ENCODE data around the gene CRYZL1. TPM values are rescaled to one million over a fixed set of nuclear protein-coding genes. Genes with fewer than 3 reads are reported as not detected.

Gene CRYZL1
- total and polyA plus RNA-seq, 2 donors (not counting 1 experiment from before 2014, with no cell fraction given) = 30.6 to 60.6 TPM

GRCh38 chr21:33541105-33541711, 100.3 kb downstream of the CRYZL1 start:
- Mint-ChIP-seq H3K4me1 (peaks cover 41% of the 10 kb centered on the region), H3K9me3 (ENCODE audit: insufficient read depth) (no peaks in the 10 kb centered on the region), H3K27me3 (no peaks in the 10 kb centered on the region), H3K27ac (peak overlapping the region; percentile 99), H3K4me3 (peak overlapping the region; percentile 97)
- ATAC-seq (ENCODE audit: low read depth) = no peak
- TF ChIP-seq CTCF (IDR thresholded peaks at IDR 0.05) (no peak), EZH2 (IDR thresholded peaks at IDR 0.05; ENCODE audit: borderline replicate concordance, insufficient read depth, low read depth, low read length, poor library complexity, severe bottlenecking) (no peak)
- Histone ChIP-seq H3K9me3 (ENCODE audit: control extremely low read depth in 1 of 3, control insufficient read depth in 2 of 3, insufficient read depth in 1 of 3, low read length in 2 of 3) (no peaks in the 10 kb centered on the region), H4K20me1 (ENCODE audit: control insufficient read depth, insufficient read depth, low read length, poor library complexity, severe bottlenecking) (peaks cover 29% of the 10 kb centered on the region), H3K79me2 (ENCODE audit: control insufficient read depth, insufficient read depth, low read length) (peaks cover 88% of the 10 kb centered on the region), H2AFZ (ENCODE audit: insufficient read depth, low read depth, low read length, poor library complexity, severe bottlenecking) (peak overlapping the region; percentile 78), H3K4me2 (replicated peaks; ENCODE audit: low read depth, low read length, poor library complexity, severe bottlenecking) (peak overlapping the region; percentile 82), H3K27ac (ENCODE audit: low read length in 2 of 2) (peak overlapping the region; percentile 96 to 99), H3K9ac (ENCODE audit: low read length) (peak overlapping the region; percentile 98), H3K36me3 (replicated peaks in 1 of 2; ENCODE audit: control extremely low read depth in 1 of 2, control insufficient read depth in 1 of 2, extremely low read depth in 1 of 2, insufficient read depth in 2 of 2, low read length in 1 of 2) (peaks cover 4 to 28% of the 10 kb centered on the region in 2 experiments), H3K4me1 (ENCODE audit: control insufficient read depth in 2 of 2, insufficient read depth in 2 of 2, low read length in 2 of 2) (peaks cover 17 to 31% of the 10 kb centered on the region in 2 donors), H3K4me3 (ENCODE audit: control extremely low read depth in 1 of 5, extremely low read depth in 1 of 5, insufficient read depth in 1 of 5, low read depth in 2 of 5, low read length in 4 of 5) (peak overlapping the region; percentile 69 to 99 (median 89)), H3K27me3 (replicated peaks in 1 of 4; ENCODE audit: control extremely low read depth in 1 of 4, control insufficient read depth in 3 of 4, insufficient read depth in 4 of 4, low read length in 3 of 4) (no peaks in the 10 kb centered on the region)
- POLR2A ChIA-PET = interaction anchor here (3.3 kb wide), 1 partner anchor 61 kb away, joined by 41 read pairs; the partner anchor contains the start of gene TMEM50B
- no peak for DNase-seq
- CTCF ChIA-PET = interaction anchor here (1.4 to 1.7 kb wide), 2 partner anchors 62 to 344 kb away, joined by 3 to 4 read pairs; partner anchors contain the start of gene TMEM50B
- WGBS (ENCODE audit: insufficient coverage) = 75% methylated on average over 17 of the region's 19 CpGs
- intact Hi-C loops (cut with micrococcal nuclease) = loop anchor here (5.0 kb wide), 4 partner anchors 214 to 1076 kb away; partner anchors contain the start of genes CFAP298 and RCAN1

- Mint-ChIP-seq H3K4me3 (peak overlapping the region; percentile 77), H3K4me1 (peaks cover 37% of the 10 kb centered on the region), H3K27ac (peak overlapping the region; percentile 79), H3K9me3 (ENCODE audit: insufficient read depth) (no peaks in the 10 kb centered on the region), H3K27me3 (no peaks in the 10 kb centered on the region)
- Histone ChIP-seq H3K27ac (ENCODE audit: low read length in 2 of 2) (peak overlapping the region; percentile 96 to 99), H3K9ac (ENCODE audit: low read length) (no peak overlapping the region), H3K4me1 (ENCODE audit: control insufficient read depth in 2 of 2, insufficient read depth in 2 of 2, low read length in 2 of 2) (peaks cover 17 to 26% of the 10 kb centered on the region in 2 donors), H3K9me3 (ENCODE audit: control extremely low read depth in 1 of 3, control insufficient read depth in 2 of 3, insufficient read depth in 1 of 3, low read length in 2 of 3) (no peaks in the 10 kb centered on the region), H3K79me2 (ENCODE audit: control insufficient read depth, insufficient read depth, low read length) (peaks cover 88% of the 10 kb centered on the region), H3K4me3 (ENCODE audit: control extremely low read depth in 1 of 5, extremely low read depth in 1 of 5, insufficient read depth in 1 of 5, low read depth in 2 of 5, low read length in 4 of 5) (no peak overlapping the region), H3K4me2 (replicated peaks; ENCODE audit: low read depth, low read length, poor library complexity, severe bottlenecking) (no peak overlapping the region), H3K27me3 (replicated peaks in 1 of 4; ENCODE audit: control extremely low read depth in 1 of 4, control insufficient read depth in 3 of 4, insufficient read depth in 4 of 4, low read length in 3 of 4) (no peaks in the 10 kb centered on the region), H2AFZ (ENCODE audit: insufficient read depth, low read depth, low read length, poor library complexity, severe bottlenecking) (no peak overlapping the region), H3K36me3 (replicated peaks in 1 of 2; ENCODE audit: control extremely low read depth in 1 of 2, control insufficient read depth in 1 of 2, extremely low read depth in 1 of 2, insufficient read depth in 2 of 2, low read length in 1 of 2) (peaks cover 5 to 30% of the 10 kb centered on the region in 2 experiments), H4K20me1 (ENCODE audit: control insufficient read depth, insufficient read depth, low read length, poor library complexity, severe bottlenecking) (peaks cover 24% of the 10 kb centered on the region)
- CTCF ChIA-PET = interaction anchor here (1.4 to 1.7 kb wide), 2 partner anchors 61 to 344 kb away, joined by 3 to 4 read pairs; partner anchors contain the start of gene TMEM50B
- DNase-seq = no peak
- no CpG with 5 or more reads among the region's 3 CpGs for WGBS (ENCODE audit: insufficient coverage)
- TF ChIP-seq CTCF (IDR thresholded peaks at IDR 0.05) = no peak
- TF ChIP-seq EZH2 (IDR thresholded peaks at IDR 0.05; ENCODE audit: borderline replicate concordance, insufficient read depth, low read depth, low read length, poor library complexity, severe bottlenecking) = no peak
- intact Hi-C loops (cut with micrococcal nuclease) = loop anchor here (5.0 kb wide), 4 partner anchors 213 to 1077 kb away; partner anchors contain the start of genes CFAP298 and RCAN1
- POLR2A ChIA-PET = interaction anchor here (3.3 kb wide), 1 partner anchor 61 kb away, joined by 41 read pairs; the partner anchor contains the start of gene TMEM50B
- no peak for ATAC-seq (ENCODE audit: low read depth)
Observed at GRCh38 chr21:33540711-33541104, 100.8 kb downstream of the CRYZL1 start.

Data from B cell (primary cell).